Activated naive CD4-positive, alpha-beta T cell treated with anti-CD3 and anti-CD28 coated beads, Interleukin-2, amount 50 U/mL, for 16 hours (primary cell): Measurements from ENCODE around the gene RND3.

Experiments
- DNase-seq: peaks from one replicate; pipeline ENCODE4 v3.0.0-alpha.2; 2020

The RND3 gene

DNA sequence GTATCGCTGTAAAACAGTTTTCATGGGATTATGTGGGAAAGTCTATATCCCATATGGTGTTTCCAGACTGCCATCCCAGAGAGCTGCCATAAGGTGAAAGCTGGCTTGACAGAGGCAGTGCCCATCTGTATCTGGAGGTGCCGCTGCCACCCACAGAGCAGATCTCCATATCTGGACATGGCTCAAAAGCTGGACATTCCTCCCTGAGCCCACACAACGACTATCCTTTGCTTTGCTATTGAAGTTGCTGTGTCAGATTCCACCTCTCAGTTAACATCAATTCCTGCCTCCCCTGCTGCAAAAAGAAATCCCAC lies 55.2 kb downstream of the RND3 start:
- no peak for DNase-seq

DNA sequence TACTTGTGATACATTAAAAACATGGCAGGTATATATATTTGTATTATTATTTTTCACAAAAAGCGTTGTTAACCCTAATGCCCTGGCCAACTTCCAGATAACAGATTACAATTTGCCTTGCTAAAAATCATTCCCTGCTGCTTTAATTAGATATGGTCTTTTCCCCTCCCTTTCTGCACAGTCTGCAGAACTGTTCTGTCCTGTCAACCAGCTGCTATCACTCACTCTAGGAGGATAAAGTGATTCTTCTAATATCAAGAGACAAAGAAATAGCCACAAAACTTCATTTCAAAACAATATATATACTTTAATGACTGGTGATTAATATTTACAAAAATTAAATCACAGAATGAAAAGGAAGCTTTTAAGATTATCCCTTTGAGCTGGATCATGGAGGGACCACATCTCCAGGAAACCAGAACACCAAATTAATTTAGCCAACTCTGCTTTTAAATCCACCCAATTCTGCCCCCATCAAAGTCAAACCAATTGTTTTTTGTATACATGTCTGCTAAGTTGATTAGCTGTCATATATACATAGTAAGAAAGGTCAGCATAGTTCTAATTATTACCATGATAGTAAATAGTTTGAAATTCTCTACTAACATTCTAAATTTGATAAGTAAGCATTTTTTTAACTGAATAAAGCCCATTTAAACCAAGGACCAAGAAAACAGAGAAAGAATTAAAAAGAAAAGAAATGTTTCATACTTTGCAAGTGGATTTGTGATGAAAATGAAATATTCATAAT lies 55.7 kb downstream of the RND3 start:
- DNase-seq: no peak

DNA sequence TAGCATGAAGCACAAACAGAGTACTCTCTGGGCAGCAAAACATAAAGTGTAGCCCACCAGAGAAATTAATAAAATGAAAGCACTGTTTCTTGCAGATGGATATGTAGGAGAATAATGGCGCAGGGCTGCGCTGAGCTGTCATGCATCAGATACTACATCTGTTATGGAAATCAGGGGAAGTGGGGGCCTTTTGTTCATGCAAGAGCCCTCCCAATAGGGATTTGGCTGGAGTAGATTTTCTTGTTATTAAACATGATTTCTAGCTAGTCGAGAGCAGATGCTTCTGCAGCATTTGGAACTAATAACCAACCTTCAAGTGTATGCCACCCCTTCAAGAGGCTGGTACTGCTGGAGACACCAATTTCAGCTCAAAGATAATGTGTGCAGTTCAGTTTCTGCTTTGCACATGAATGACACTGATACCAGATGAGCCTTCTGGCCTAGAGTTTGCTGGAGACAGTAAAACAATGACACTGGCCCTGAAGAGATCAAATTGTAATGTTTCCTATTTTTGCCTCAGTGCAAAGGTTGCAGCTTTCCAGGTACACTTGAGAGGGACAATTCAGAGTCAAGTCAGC lies 58.0 kb downstream of the RND3 start:
- no peak for DNase-seq

DNA sequence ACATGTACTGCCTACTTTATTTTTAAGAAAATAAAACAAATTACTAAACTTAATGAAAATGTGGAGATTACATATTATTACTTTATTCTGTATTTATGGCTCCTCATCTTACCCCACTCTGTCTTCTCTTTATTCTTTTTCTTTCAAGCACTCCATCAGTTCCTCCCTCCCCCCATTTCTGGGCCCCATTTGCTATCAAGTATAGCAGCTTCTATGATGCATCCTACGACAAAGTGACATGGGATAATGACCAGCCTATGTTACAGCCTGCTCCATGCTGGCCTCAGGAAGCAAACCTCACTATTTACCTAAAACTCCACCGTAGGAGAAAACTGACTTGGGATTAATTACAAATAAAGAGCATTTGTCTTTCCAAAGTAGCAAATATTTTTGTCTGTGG lies 58.8 kb downstream of the RND3 start:
- no peak for DNase-seq

DNA sequence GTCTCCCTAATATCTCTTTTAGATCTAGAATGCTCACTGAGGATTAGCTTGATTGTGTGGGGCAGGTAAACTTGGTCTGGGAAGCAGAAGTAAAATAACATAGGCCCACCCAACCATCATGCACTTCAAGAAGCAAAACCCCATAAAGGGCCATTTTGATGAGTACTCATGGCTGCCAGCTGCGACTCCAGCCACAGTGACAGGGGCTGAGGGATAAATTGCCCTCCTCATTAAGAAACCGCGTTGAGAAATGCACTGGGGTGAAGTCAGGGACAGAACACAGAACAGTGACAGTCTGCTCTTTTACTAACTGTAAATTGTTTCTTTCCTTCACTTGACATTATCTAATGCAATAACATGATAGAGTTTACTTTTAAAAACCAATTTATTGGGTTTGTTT lies 60.2 kb downstream of the RND3 start:
- DNase-seq: no peak

DNA sequence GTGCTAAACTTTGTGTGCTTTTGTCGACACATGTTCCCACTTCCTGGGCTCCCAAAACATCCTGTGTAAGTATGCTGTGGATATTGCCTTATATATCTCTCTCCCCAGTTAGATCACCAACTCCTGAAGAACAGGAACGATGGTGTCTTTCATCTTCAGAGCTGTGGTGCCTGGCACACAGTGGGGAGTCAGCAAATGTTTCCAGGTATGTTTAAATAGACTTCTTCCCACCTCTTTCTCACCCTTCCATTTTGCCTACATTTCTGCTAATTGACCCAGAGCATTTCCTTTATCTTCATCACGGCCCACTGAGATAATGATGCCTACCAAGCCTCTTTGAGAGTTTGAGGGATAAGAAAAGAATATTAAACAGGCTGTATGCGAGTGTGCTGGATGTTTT lies 60.7 kb downstream of the RND3 start:
- DNase-seq: no peak

DNA sequence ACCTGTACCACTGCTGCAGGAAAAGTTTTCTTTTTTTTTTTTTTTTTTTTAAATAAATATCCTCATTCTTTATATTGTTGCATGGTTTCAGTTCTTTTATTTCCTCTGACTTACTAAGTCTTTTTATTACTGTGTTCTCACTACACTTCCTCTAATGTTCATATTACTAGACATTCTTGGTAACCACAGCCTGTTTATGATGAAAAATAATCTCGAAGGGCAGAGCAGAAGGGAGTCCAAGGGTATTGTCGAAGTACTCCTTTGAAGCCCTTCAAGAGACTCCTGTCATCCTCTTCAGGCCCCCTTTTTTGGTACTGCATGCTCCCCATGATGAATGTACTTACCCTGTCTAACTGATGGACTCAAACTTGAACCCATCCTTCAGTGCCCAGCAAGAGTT lies 61.2 kb downstream of the RND3 start:
- no peak for DNase-seq

DNA sequence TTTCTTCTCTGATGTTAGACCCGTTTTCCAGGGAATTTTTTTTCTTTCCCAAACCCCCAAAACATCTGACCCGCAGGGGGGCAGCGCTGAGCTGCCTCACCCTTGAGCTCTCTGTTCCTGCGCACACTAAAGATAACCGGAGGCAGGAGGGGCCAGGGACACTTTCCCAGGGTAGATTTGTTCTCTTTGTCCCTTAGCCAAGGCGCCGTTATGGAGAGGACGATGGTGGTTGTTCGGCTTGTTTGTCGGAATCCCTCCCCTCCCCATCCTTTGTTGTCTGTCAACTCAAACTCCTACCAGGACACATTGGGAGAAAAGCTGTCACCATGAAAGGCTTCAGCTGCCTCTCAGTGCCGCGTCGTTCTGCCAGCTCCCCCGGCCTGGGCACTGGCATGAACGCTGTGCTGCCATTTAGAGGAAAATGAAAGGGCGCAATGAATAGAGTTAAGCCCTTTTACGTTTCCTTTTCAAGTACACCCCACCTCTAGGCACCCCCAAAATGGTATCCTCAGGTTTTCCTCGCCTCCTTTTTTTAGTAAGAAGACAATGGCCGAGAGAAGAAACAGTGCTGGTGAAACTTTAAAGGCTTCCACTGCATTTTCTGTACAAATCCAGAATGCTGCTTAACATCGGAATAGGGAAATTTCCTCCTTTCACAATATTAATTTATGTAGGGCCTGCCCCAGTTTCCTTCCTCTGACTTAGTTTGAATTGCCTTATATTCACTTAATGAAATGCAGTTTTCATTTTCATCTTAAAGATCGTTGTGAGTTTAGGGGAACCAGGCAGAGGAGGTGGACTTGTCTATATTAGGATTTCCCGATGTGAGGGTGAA lies 62.1 kb downstream of the RND3 start:
- DNase-seq: no peak

DNA sequence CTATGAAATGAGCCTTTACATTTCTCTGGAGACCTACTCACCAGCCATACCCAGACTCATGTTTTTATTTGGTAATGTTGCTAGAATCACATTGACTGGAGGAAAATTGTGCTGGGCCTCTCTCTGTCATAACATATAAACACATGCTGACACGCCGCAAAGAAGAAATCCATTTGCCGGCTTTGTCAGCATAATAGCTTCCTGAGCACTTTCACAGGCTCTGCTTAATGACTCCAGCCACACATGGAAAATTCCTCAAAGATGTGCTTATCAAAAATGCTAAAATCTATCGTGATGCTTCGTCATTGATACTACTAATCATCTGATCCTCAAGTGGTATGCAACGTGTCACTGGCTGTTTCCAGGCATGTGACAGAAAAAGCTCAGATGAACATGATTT lies 63.1 kb downstream of the RND3 start:
- DNase-seq: no peak

DNA sequence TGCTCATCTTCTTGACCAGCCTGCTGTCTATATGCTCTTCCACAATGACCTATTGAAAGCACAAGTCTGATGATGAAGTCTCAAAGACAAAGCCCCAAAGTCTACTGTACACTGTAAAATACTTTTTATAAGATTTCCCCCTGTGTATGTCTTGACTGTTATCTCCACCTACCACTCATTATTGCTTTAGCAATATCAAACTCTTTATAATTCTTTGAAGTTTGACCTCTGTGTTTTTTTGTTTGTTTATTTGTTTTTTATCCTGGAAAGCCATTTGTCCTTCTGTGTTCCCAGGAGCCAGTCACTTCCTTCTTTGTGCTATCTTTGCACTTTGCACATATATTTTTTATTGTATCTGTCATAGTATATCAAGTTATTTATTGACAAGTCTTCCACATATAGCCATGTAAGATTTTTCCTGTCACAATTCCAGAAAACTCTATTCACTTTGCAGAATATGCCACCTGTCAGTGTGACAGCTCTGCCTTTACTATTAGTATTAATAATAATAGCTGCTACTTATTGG lies 66.3 kb downstream of the RND3 start:
- no peak for DNase-seq

DNA sequence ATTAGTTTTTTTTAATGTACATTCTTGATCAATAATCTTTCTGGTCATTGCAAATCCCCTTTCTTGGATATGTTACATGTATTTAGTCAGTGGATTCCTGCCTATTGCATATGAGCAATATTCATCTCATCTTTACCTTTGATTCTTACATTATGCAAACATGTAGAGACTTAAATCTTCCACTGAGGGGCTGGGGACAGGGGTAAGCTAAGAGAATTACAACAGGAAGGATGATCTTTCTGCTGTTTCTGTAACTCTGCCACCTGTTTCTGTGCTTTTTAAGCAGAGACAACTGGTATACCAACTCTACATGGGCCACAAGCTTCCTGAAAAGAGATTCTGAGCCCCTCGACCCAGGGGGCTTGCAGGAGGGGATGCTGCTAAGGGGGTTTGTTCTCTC lies 68.6 kb downstream of the RND3 start:
- no peak for DNase-seq
